Thymus (tissue), 11 donors: ENCODE data around the gene CHMP3. TPM values are rescaled to one million over a fixed set of nuclear protein-coding genes. Genes with fewer than 3 reads are reported as not detected.
"Not testable (repeated sequence)": the region's sequence is repeated elsewhere in the genome, so short reads cannot be mapped to it uniquely, and the experiment has no call there.

Experiments used
- DNase-seq, 9 donors: peaks; one replicate each; pipeline ENCODE4 v3.0.0-alpha.2; 2013; ENCODE audit warnings: low spot score in 9 of 9, low read depth in 6 of 9, missing footprints in 1 of 9
- H3K27ac ChIP-seq, 2 donors: one replicate each; pipeline ENCODE4 v1.5.1; 2013; ENCODE audit warnings: control low read depth in 1 of 2, low read depth in 1 of 2, low read length in 1 of 2, mild to moderate bottlenecking in 1 of 2, moderate library complexity in 1 of 2
- H3K27me3 ChIP-seq, 2 donors: one replicate each; pipeline ENCODE4 v1.5.1; 2013; ENCODE audit warnings: low read length in 1 of 2; ENCODE audit not compliant: control insufficient read depth in 2 of 2, insufficient read depth in 1 of 2
- H3K36me3 ChIP-seq, 2 donors: one replicate each; pipeline ENCODE4 v1.5.1; 2013; ENCODE audit warnings: low read length in 1 of 2, mild to moderate bottlenecking in 1 of 2, moderate library complexity in 1 of 2; ENCODE audit not compliant: control insufficient read depth in 2 of 2, insufficient read depth in 2 of 2
- H3K4me1 ChIP-seq, 2 donors: one replicate each; pipeline ENCODE4 v1.5.1; 2013; ENCODE audit warnings: low read length in 2 of 2; ENCODE audit not compliant: control insufficient read depth in 2 of 2, insufficient read depth in 2 of 2
- H3K4me3 ChIP-seq, 2 donors: one replicate each; pipeline ENCODE4 v1.5.1; 2013; ENCODE audit warnings: low read length in 2 of 2, control low read depth in 1 of 2, mild to moderate bottlenecking in 1 of 2
- H3K9me3 ChIP-seq, 2 donors: one replicate each; pipeline ENCODE4 v1.5.1; 2013; ENCODE audit warnings: low read length in 1 of 2, mild to moderate bottlenecking in 1 of 2; ENCODE audit not compliant: control insufficient read depth in 2 of 2, insufficient read depth in 1 of 2
- WGBS: extraction: QIAGEN DNeasy Blood & Tissue Kit; methylation state at CpG from one replicate; pipeline ENCODE4 v1.1.7; 2013; 5-methylcytosine and 5-hydroxymethylcytosine counted together
- polyA plus RNA-seq: library from polyadenylated mRNA; stranded (reverse); fragments of 200-250 nt; gene quantifications from one replicate; pipeline ENCODE4 v1.2.3, GENCODE V29; 2013
- total RNA-seq: library from RNA; stranded (reverse); fragments of 120-200 nt; gene quantifications from one replicate; pipeline ENCODE4 v1.2.4, GENCODE V29; 2013
- donor health status: healthy.

CHMP3 gene
- total and polyA plus RNA-seq, 2 donors: 53.9 to 55.7 TPM

DNA sequence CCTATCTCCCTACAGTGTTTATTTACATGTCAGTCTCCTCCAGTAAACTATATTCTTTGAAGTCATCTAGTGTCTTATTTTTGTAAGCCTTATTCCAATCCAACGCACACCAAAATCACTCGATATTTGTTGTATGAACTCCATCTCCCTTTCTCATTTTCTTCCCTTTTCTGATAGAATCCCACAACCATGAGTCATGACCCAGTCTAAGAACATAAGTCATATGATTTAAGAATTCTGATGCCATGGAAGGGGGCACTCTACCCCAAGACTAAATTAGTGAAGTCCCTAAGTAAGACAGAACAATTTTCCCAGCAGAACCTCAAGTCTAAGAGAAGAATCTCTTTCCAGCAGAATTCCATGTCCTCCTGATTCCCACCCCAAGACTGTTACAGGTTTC, 5.4 kb downstream of the CHMP3 start:
- Histone ChIP-seq H3K4me1 (peaks cover 5% of the 10 kb centered on the region in 2 donors), H3K27me3 (no peaks in the 10 kb centered on the region), H3K9me3 (no peaks in the 10 kb centered on the region), H3K36me3 (peaks cover 5 to 8% of the 10 kb centered on the region in 2 donors), H3K4me3 (no peak overlapping the region), H3K27ac (no peak overlapping the region)
- WGBS: 96% methylated on average over 2 of the region's 2 CpGs
- DNase-seq: no peak

DNA sequence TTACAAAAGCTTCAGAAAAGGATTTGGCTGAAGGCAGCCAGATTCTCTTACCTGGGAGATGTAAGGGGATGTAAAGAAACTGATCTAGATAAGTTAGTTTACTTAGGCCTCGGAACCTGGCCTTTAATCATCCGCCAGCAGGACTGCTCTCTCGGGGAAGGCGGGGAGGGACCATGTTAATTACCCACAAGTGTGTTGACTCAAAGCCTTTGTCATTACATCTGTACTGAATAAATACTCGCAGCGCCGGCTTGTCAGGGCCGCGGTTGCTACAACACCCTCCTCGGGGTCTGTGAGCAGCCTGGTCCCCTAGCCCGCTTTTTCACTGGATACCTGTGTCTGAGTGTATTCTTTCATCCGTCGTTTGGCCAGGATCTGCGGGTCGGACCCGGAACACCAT, 6.7 kb downstream of the CHMP3 start:
- no peak for DNase-seq
- Histone ChIP-seq H3K4me3 (no peak overlapping the region), H3K36me3 (peaks cover 5 to 8% of the 10 kb centered on the region in 2 donors), H3K9me3 (no peaks in the 10 kb centered on the region), H3K4me1 (no peaks in the 10 kb centered on the region), H3K27ac (no peak overlapping the region), H3K27me3 (no peaks in the 10 kb centered on the region)
- WGBS: 97% methylated on average over 16 of the region's 16 CpGs

DNA sequence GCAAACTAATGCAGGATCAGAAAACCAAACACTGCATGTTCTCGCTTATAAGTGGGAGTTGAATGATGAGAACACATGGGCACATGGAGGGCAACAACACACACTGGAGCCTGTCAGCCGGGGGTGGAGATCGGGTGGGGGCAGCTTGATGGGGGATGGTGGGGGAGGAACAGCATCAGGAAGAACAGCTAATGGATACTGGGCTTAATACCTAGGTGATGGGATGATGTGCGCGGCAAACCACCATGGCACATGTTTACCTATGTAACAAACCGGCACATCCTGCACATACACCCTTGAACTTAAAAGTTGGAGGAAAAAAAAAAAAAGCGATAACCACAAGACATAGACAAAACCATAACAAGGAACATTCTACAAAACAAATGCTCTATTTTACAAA, 10.4 kb downstream of the CHMP3 start:
- WGBS: 82% methylated on average over 7 of the region's 7 CpGs
- Histone ChIP-seq H3K4me3 (no peak overlapping the region), H3K9me3 (peaks cover 8 to 21% of the 10 kb centered on the region in 2 donors), H3K36me3 (peaks cover 8 to 20% of the 10 kb centered on the region in 2 donors), H3K27ac (peak overlapping the region in 1 of 2 donors; percentile 42), H3K27me3 (no peaks in the 10 kb centered on the region), H3K4me1 (no peaks in the 10 kb centered on the region)
- peak in 2 of 9 donors; percentile 9 to 41 for DNase-seq

DNA sequence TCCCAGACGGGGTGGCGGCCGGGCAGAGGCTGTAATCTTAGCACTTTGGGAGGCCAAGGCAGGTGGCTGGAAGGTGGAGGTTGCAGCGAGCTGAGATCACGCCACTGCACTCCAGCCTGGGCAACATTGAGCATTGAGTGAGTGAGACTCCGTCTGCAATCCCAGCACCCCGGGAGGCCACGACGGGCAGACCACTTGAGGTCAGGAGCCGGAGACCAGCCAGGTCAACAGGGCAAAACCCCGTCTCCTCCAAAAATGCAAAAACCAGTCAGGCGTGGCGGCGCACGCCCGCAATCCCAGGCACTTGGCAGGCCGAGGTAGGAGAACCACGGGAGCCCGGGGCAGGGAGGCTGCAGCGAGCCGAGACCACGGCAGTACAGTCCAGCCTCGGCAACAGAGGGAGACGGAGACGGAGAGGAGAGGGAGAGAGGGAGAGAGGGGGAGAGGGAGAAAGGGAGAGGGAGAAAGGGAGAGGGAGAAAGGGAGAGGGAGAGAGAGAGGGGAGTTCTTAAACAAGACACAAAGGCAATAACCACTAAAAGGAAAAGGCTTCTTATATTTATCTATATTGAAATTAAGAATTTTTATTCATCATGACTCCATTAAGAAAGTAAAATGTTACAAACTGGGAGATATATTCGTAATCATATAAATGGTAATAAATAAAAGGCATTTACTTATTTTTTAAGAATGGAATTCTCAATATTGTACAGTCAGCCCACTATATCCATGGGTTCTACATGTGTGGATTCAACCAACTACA, 13.1 kb downstream of the CHMP3 start:
- not testable (repeated sequence) for H3K4me3 ChIP-seq, DNase-seq, H3K27me3 ChIP-seq, H3K4me1 ChIP-seq, H3K27ac ChIP-seq
- WGBS: 98% methylated on average over 26 of the region's 26 CpGs
- peaks cover 0 to 23% of the 10 kb centered on the region in 2 donors for H3K36me3 ChIP-seq
- H3K9me3 ChIP-seq: peaks cover 14 to 34% of the 10 kb centered on the region in 2 donors

DNA sequence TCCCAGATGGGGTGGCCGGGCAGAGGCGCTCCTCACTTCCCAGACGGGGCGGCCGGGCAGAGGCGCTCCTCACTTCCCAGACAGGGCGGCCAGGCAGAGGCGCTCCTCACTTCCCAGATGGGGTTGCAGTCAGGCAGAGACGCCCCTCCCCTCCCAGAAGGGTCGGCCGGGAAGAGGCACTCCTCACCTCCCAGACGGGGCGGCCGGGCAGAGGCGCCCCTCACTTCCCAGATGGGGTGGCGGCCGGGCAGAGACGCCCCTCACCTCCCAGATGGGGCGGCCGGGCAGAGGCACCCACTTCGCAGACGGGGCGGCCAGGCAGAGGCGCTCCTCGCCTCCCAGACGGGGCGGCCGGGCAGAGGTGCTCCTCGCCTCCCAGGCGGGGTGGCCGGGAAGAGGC, 13.8 kb downstream of the CHMP3 start:
- WGBS: 99% methylated on average over 31 of the region's 31 CpGs
- not testable (repeated sequence) for H3K4me3 ChIP-seq, H3K27ac ChIP-seq, DNase-seq, H3K4me1 ChIP-seq, H3K27me3 ChIP-seq
- Histone ChIP-seq H3K9me3 (peaks cover 14 to 34% of the 10 kb centered on the region in 2 donors), H3K36me3 (peaks cover 0 to 23% of the 10 kb centered on the region in 2 donors)

DNA sequence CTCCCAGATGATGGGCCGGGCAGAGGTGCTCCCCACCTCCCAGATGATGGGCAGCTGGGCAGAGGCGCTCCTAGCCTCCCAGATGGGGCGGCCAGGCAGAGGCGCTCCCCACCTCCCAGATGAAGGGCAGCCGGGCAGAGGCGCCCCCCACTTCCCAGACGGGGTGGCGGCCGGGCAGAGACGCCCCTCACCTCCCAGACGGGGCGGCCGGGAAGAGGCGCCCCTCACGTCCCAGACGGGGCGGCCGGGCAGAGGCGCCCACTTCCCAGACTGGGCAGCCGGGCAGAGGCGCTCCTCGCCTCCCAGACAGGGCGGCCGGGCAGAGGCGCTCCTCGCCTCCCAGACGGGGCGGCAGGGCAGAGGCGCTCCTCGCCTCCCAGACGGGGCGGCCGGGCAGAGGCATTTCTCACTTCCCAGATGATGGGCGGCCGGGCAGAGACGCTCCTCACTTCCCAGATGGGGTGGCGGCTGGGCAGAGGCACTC, 14.3 kb downstream of the CHMP3 start:
- H3K27ac ChIP-seq, H3K4me1 ChIP-seq, H3K4me3 ChIP-seq, H3K27me3 ChIP-seq, DNase-seq: not testable (repeated sequence)
- 91% methylated on average over 37 of the region's 37 CpGs for WGBS
- H3K36me3 ChIP-seq: peaks cover 0 to 23% of the 10 kb centered on the region in 2 donors
- peaks cover 14 to 34% of the 10 kb centered on the region in 2 donors for H3K9me3 ChIP-seq

DNA sequence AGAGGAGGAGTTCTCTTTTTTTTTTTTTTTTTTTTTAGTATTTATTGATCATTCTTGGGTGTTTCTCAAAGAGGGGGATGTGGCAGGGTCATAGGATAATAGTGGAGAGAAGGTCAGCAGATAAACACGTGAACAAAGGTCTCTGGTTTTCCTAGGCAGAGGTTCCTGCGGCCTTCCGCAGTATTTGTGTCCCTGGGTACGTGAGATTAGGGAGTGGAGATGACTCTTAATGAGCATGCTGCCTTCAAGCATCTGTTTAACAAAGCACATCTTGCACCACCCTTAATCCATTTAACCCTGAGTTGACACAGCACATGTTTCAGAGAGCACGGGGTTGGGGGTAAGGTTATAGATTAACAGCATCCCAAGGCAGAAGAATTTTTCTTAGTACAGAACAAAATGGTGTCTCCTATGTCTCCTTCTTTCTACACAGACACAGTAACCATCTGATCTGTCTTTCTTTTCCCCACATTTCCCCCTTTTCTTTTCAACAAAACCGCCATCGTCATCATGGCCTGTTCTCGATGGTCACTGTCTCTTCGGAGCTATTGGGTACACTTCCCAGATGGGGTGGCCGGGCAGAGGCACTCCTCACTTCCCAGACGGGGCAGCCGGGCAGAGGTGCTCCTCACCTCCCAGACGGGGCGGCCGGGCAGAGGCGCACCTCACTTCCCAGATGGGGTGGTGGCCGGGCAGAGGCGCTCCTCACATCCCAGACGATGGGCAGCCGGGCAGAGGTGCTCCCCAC, 14.9 kb downstream of the CHMP3 start:
- 98% methylated on average over 19 of the region's 20 CpGs for WGBS
- H3K27me3 ChIP-seq, H3K4me1 ChIP-seq, H3K4me3 ChIP-seq, DNase-seq, H3K27ac ChIP-seq: not testable (repeated sequence)
- peaks cover 0 to 23% of the 10 kb centered on the region in 2 donors for H3K36me3 ChIP-seq
- H3K9me3 ChIP-seq: peaks cover 14 to 34% of the 10 kb centered on the region in 2 donors

DNA sequence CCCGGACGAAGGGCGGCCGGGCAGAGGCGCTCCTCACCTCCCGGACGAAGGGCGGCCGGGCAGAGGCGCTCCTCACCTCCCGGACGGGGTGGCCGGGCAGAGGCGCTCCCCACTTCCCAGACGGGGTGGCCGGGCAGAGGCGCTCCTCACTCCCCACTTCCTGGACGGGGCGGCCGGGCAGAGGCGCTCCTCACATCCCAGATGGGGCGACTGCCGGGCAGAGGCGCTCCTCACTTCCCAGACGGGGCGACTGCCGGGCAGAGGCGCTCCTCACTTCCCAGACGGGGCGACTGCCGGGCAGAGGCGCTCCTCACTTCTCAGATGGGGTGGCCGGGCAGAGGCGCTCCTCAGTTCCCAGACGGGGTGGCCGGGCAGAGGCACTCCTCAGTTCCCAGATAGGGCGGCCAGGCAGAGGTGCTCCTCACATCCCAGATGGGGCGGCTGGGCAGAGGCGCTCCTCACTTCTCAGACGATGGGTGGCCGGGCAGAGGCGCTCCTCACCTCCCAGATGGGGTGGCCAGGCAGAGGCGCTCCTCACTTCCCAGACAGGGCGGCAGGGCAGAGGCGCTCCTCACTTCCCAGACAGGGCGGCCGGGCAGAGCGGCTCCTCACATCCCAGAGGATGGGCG, 17.8 kb downstream of the CHMP3 start:
- not testable (repeated sequence) for H3K27me3 ChIP-seq, H3K4me3 ChIP-seq, DNase-seq, H3K27ac ChIP-seq, H3K4me1 ChIP-seq
- 98% methylated on average over 45 of the region's 49 CpGs for WGBS
- Histone ChIP-seq H3K9me3 (peaks cover 14 to 31% of the 10 kb centered on the region in 2 donors), H3K36me3 (peaks cover 0 to 23% of the 10 kb centered on the region in 2 donors)
